ENCODE results near the gene NTN5.

NTN5 gene

DNA sequence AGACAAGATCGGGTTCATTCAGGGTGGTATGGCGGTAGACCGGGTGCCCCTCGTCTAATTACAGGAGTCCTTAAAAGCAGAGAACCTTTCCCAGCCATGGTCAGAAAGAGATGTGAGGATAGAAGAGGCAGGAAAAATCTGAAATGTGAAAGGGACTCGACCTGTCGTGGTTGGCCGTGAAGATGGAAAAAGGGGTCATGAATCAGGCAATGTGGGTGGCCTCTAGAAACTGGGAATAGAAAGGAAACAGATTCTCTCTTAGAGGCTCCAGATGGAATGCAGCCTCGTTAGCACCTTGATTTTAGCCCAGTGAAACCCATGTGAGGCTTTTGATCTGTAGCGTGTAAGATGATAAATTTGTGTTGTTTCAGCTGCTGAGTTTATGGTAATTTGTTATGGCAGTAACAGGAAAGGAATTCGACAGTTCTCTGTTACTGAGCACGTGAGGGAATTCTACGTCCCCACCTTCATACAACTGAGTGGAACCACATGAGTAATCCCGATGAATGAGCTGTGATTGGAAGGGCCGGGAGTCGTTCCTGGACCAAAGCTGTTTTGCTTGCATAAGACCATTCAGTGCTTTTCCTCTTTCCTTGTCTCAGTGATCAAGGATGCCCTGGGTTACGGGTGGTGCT lies 15.9 kb downstream of the NTN5 start:
- no peak for TF ChIP-seq POLR2AphosphoS5 (IDR thresholded peaks at IDR 0.05; ENCODE audit: low read depth)
- TF ChIP-seq, protein P1, sequence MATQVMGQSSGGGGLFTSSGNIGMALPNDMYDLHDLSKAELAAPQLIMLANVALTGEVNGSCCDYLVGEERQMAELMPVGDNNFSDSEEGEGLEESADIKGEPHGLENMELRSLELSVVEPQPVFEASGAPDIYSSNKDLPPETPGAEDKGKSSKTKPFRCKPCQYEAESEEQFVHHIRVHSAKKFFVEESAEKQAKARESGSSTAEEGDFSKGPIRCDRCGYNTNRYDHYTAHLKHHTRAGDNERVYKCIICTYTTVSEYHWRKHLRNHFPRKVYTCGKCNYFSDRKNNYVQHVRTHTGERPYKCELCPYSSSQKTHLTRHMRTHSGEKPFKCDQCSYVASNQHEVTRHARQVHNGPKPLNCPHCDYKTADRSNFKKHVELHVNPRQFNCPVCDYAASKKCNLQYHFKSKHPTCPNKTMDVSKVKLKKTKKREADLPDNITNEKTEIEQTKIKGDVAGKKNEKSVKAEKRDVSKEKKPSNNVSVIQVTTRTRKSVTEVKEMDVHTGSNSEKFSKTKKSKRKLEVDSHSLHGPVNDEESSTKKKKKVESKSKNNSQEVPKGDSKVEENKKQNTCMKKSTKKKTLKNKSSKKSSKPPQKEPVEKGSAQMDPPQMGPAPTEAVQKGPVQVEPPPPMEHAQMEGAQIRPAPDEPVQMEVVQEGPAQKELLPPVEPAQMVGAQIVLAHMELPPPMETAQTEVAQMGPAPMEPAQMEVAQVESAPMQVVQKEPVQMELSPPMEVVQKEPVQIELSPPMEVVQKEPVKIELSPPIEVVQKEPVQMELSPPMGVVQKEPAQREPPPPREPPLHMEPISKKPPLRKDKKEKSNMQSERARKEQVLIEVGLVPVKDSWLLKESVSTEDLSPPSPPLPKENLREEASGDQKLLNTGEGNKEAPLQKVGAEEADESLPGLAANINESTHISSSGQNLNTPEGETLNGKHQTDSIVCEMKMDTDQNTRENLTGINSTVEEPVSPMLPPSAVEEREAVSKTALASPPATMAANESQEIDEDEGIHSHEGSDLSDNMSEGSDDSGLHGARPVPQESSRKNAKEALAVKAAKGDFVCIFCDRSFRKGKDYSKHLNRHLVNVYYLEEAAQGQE (IDR thresholded peaks at IDR 0.05; ENCODE audit: insufficient replicate concordance, low read depth), result no peak
- TF ChIP-seq, protein P2, sequence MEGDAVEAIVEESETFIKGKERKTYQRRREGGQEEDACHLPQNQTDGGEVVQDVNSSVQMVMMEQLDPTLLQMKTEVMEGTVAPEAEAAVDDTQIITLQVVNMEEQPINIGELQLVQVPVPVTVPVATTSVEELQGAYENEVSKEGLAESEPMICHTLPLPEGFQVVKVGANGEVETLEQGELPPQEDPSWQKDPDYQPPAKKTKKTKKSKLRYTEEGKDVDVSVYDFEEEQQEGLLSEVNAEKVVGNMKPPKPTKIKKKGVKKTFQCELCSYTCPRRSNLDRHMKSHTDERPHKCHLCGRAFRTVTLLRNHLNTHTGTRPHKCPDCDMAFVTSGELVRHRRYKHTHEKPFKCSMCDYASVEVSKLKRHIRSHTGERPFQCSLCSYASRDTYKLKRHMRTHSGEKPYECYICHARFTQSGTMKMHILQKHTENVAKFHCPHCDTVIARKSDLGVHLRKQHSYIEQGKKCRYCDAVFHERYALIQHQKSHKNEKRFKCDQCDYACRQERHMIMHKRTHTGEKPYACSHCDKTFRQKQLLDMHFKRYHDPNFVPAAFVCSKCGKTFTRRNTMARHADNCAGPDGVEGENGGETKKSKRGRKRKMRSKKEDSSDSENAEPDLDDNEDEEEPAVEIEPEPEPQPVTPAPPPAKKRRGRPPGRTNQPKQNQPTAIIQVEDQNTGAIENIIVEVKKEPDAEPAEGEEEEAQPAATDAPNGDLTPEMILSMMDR (IDR thresholded peaks at IDR 0.05; ENCODE audit: insufficient read depth, low read length), result no peak
- no peak for TF ChIP-seq GABPA (IDR thresholded peaks at IDR 0.05; ENCODE audit: low read depth)
- no peak for TF ChIP-seq SPI1 (IDR thresholded peaks at IDR 0.05; ENCODE audit: borderline replicate concordance, low read depth)
- Histone ChIP-seq H3K4me3 (replicated peaks; ENCODE audit: insufficient read depth, low read length) (no peak overlapping the region), H3K27ac (replicated peaks) (no peak overlapping the region), H3K27me3 (ENCODE audit: insufficient read depth, poor library complexity, severe bottlenecking) (no peaks in the 10 kb centered on the region)
- DNase-seq (ENCODE audit: low read depth in 1 of 2, low spot score in 1 of 2), result no peak

DNA sequence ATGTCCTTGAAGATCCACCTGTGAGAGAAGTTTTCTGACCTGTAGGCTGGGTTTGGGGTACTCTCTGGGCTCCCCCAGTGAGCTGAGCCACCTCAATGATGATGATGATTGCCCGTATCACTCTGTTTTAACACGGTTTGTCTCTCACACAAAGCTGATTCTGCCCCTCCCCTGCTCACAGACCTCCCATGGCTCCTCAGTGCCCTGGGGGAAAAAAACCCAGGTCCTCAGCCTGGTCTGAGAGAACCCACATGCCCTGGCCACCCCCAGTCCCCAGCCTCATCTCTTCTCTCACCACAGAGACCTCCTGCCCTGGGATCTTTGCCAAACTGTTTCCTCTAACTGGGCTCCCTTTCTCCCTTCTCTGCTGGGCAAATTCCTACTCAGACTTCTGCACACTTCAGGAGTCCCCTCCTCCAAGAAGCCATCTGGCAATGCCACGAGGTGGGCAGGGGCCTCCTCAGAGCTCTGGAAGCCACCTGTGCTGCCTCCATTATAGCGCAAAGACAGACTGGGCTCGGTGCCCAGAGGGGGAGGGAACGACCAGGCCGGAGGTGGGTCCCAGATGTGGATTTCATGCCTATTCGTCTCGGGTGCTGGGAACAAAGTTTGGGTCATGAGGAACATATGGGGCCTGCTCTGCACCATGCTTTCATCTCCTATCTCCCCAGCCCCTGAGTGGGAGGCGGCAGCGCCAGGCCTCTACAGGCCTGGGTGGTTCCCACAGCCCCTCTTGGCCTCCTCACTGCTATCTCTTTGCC lies 18.3 kb downstream of the NTN5 start:
- TF ChIP-seq POLR2AphosphoS5 (IDR thresholded peaks at IDR 0.05; ENCODE audit: low read depth), result no peak
- Histone ChIP-seq H3K27ac (replicated peaks) (no peak overlapping the region), H3K4me3 (replicated peaks; ENCODE audit: insufficient read depth, low read length) (no peak overlapping the region), H3K27me3 (ENCODE audit: insufficient read depth, poor library complexity, severe bottlenecking) (no peaks in the 10 kb centered on the region)
- DNase-seq (ENCODE audit: low read depth in 1 of 2, low spot score in 1 of 2), result no peak

DNA sequence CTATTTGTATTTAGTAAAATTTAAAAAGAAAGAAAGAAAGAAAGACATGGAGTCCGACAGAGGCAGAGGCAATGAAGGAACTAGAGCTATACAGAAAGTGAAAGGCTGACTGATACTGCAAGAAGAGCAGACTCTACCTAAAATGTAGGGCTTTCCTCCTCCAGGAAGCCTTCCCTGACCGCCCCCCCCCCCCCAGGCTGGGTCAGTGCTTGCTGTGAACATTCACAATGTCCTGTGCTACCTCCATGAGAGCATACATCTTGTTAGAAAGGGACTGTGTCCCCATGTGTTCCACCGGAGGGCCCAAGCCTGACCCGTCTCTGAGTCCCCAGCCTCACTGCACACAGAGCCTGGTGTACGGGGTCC lies 21.2 kb downstream of the NTN5 start:
- DNase-seq (ENCODE audit: low read depth in 1 of 2, low spot score in 1 of 2), result no peak
- Histone ChIP-seq H3K27me3 (ENCODE audit: insufficient read depth, poor library complexity, severe bottlenecking) (no peaks in the 10 kb centered on the region), H3K27ac (replicated peaks) (no peak overlapping the region), H3K4me3 (replicated peaks; ENCODE audit: insufficient read depth, low read length) (no peak overlapping the region)
- TF ChIP-seq POLR2AphosphoS5 (IDR thresholded peaks at IDR 0.05; ENCODE audit: low read depth) (no peak), SPI1 (IDR thresholded peaks at IDR 0.05; ENCODE audit: borderline replicate concordance, low read depth) (no peak), GABPA (IDR thresholded peaks at IDR 0.05; ENCODE audit: low read depth) (no peak)
- TF ChIP-seq, protein P1 (IDR thresholded peaks at IDR 0.05; ENCODE audit: insufficient replicate concordance, low read depth), result no peak
- TF ChIP-seq, protein P2 (IDR thresholded peaks at IDR 0.05; ENCODE audit: insufficient read depth, low read length), result no peak

DNA sequence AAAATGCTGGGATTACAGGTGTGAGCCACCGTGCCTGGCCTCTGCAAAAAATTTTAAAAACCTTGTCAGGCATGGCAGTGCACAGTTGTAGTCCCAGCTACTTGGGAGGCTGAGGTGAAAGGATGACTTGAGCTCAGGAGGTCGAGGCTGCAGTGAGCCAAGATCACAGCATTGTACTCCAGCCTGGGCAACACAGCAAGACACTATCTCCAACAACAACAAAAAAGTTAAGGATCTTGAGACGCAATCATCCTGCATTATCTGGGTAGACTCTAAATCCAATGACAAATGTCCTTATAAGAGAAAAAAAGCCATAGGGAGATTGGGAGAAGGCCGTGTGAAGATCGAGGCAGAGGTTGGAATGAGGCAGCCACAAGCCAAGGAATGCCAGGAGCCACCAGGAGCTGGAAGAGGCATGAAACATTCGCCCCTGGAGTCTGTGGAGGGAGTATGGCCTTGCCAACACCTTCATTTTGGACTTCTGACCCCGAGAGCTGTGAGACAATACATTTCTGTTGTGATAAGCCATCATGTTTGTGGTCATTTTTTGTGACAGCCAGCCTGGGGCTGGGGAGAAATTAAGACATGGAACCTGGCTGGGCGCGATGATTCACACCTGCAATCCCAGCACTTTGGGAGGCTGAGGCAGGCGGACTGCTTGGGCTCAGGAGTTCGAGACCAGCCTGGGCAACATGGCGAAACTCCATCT lies 21.7 kb downstream of the NTN5 start:
- Histone ChIP-seq H3K27ac (replicated peaks) (no peak overlapping the region), H3K27me3 (ENCODE audit: insufficient read depth, poor library complexity, severe bottlenecking) (no peaks in the 10 kb centered on the region), H3K4me3 (replicated peaks; ENCODE audit: insufficient read depth, low read length) (no peak overlapping the region)
- DNase-seq (ENCODE audit: low read depth in 1 of 2, low spot score in 1 of 2), result no peak
- TF ChIP-seq, protein P2 (IDR thresholded peaks at IDR 0.05; ENCODE audit: insufficient read depth, low read length), result no peak
- TF ChIP-seq POLR2AphosphoS5 (IDR thresholded peaks at IDR 0.05; ENCODE audit: low read depth) (no peak), GABPA (IDR thresholded peaks at IDR 0.05; ENCODE audit: low read depth) (no peak), SPI1 (IDR thresholded peaks at IDR 0.05; ENCODE audit: borderline replicate concordance, low read depth) (no peak)
- TF ChIP-seq, protein P1 (IDR thresholded peaks at IDR 0.05; ENCODE audit: insufficient replicate concordance, low read depth), result no peak
